H1 (cell line): Measurements from ENCODE around the gene CUX1.
"Not testable (repeated sequence)": the region's sequence is repeated elsewhere in the genome, so short reads cannot be mapped to it uniquely, and the experiment has no call there.

Experiments
- CTCF ChIP-seq, 3 experiments: IDR thresholded peaks; 1 replicate in 2 of 3; 2 replicates in 1 of 3; pipeline versions ENCODE4 v1.5.1 to v1.6.1; 2011; ENCODE audit warnings: low read length in 3 of 3, mild to moderate bottlenecking in 3 of 3, inconsistent platforms in 2 of 3, low read depth in 1 of 3, moderate library complexity in 1 of 3; ENCODE audit not compliant: insufficient read depth in 1 of 3; ENCODE audit errors: control extremely low read depth in 1 of 3
- EZH2 ChIP-seq: fragments of 200-600 bp; sonication (generic); IDR thresholded peaks from 2 replicates; pipeline ENCODE4 v1.7.1; 2012; ENCODE audit warnings: low read depth, mild to moderate bottlenecking, moderate library complexity, low read length, inconsistent platforms; ENCODE audit not compliant: severe bottlenecking
- GTF2F1 ChIP-seq: IDR thresholded peaks from 2 replicates; pipeline ENCODE4 v1.6.1; 2012; ENCODE audit warnings: low read depth, low read length, improper control_type of control experiment, borderline replicate concordance
- POLR2AphosphoS5 ChIP-seq: IDR thresholded peaks from 2 replicates; pipeline ENCODE4 v1.6.1; 2011; ENCODE audit warnings: low read depth, low read length
- RNF2 ChIP-seq: fragments of 200-900, 300-1000 bp; sonication (generic); IDR thresholded peaks from 2 replicates; pipeline ENCODE4 v1.7.1; 2016; ENCODE audit warnings: borderline replicate concordance, low read depth, mild to moderate bottlenecking, antibody characterized with exemption, low read length; ENCODE audit not compliant: poor library complexity, severe bottlenecking; ENCODE audit errors: missing control alignments
- RXRA ChIP-seq: IDR thresholded peaks from 2 replicates; pipeline ENCODE4 v1.6.1; 2011; ENCODE audit warnings: low read depth, mild to moderate bottlenecking, low read length, moderate library complexity; ENCODE audit not compliant: insufficient read depth
- SIX5 ChIP-seq: IDR thresholded peaks from 2 replicates; pipeline ENCODE4 v1.6.1; 2011; ENCODE audit warnings: mild to moderate bottlenecking, low read depth, low read length

GRCh38 chr7:102330666-102331460 lies 513.4 kb downstream of the CUX1 start:
- TF ChIP-seq EZH2; CTCF (IDR thresholded peaks at IDR 0.05; ENCODE audit: control extremely low read depth in 1 of 3, insufficient read depth in 1 of 3, low read depth in 1 of 3, low read length in 3 of 3); RXRA; POLR2AphosphoS5; GTF2F1; SIX5; RNF2: not testable (repeated sequence)
